AG08395 (cell line): ENCODE measurements around the gene ARAF.
"Not testable (repeated sequence)": the region's sequence is repeated elsewhere in the genome, so short reads cannot be mapped to it uniquely, and the experiment has no call there.

Experiments
- DNase-seq: peaks from one replicate; pipeline ENCODE4 v3.0.0; 2012; ENCODE audit warnings: mixed read lengths, low spot score

ARAF gene

DNA sequence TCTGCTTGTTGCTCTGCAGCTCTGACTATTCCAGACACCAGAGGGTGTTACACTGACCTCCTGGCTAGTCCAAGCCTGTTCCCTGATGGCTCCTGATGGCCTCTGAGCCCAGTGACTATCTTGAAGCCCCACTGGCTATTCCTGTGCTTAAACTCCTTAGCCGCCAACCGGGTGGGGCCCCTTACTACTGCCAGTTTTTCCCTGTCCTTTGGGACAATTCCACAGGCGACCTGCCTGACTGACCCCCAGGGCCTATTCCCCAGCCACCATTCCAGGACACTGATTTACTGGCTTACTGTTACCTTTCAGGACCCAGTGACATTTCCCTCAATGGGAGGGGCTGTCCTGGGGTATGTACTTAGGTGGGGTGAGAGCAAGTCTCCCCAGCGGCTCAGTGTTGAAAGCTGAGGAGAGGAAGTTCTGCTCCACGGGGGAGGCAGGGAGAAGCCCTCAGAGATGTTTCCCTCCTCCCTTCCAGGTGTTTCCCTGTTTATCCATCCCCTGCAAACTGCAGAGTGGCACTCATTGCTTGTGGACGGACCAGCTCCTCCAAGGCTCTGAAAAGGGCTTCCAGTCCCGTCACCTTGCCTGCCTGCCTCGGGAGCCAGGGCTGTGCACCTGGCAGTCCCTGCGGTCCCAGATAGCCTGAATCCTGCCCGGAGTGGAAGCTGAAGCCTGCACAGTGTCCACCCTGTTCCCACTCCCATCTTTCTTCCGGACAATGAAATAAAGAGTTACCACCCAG, 25.2 kb downstream of the ARAF start:
- no peak for DNase-seq

DNA sequence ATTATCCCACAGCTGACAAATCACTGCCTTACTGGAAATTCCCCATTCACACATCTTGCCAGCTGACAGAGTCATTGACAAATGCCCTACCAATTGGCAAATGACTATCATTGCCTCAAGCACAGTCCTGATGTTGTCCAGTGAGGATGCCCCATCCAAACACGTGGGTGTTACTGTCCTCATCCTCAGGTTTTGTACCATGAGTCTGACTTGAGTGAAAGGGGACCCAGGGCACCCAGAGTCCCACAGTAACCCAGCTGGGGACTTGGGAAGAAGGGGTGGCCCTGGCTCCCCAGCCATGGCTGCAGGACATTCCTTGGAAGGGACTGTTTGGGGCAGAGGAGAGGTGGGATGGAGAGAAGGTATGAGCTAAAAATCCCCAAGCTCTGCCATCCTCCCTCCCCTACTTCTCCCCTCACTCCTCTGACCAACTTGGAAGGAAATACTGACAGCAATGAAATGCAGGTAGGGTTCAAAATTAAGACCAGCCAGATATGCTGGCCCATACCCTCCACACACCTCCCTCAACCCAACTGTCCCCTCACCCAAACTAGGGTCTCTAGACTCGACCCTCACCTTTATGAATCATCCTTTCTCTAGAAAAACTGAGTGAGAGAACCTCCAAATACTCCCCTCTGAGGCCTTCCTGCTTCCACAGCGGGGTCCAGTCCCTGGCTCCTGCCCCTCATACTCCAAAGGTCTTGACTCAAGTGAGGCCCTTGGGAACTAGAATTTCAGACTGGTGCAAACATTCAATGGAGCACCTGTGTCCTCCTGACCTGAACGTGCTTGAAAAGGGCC, 26.3 kb downstream of the ARAF start:
- no peak for DNase-seq

DNA sequence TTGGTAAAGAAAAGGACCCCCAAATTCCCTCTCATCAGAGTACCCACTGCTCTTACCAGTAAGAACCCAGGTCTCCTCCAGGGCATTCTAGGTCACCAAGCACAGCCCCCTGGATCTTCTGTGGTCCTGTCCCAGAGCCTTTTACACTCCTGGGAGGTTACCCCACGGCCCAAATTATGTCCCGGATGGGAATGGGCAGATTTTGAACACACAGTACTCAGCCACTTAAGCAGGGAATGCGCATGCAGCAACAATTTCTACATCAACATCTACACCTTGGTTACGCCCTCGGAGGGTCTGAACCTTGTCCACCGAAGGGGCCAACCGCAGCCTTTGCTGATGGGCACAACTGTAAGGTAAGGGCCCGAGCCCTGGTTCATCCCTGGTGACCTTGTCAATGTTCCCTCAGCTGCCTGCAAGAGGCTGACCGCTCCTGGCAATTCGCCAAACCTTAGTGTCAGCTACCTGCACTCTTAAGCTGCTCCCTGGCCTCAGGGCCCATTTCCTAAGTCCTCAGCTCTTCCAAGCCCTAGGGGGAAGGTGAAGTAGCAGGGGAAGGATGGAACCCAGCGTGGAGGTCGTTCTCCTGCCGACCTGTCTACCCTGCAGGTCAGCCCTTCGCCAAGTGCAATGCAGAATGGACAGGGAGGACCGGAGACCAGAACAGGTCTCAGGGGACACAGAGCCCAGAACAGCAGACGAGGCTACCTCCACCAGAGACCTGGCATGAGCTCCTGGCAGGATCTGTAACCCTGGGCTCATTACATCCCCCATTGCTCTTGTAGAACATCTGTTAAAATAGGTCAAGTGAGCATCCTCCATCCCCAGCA, 27.1 kb downstream of the ARAF start:
- no peak for DNase-seq

DNA sequence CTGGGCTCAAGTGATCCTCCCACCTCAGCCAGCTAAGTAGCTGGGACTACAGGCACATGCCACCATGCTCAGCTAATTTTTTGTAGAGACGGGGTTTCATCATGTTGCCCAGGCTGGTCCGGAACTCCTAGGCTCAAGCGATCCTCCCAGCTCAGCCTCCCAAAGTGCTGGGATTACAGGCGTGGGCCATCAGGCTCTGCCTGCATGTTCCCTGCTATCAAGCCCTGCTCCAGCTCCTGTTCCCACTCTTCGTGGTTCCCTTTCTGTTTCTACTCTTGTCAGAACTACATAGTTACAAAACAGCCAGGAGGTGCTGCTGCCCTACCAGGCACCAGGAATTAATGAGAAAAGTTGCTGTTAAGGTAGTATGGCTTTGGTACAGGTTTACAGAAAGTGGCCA, 30.0 kb downstream of the ARAF start:
- DNase-seq: no peak

DNA sequence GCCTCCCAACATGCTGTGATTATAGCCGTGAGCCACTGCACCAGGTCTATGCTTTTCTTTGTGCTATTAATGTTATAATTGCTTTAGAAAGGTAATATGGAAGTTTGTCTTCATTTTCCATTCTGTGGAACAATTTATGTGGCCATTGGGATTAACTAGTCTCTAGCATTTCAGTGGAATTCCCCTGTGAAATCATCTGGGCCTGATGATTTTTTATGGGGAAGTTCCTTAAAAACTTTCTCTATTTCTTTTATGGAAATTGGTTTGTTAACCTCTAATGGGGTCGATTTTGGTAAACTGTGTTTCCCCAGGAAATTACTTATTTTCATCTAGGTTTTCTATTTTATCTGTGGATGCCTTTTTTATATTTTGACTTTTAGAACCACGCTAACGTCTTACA, 32.5 kb downstream of the ARAF start:
- DNase-seq: no peak

DNA sequence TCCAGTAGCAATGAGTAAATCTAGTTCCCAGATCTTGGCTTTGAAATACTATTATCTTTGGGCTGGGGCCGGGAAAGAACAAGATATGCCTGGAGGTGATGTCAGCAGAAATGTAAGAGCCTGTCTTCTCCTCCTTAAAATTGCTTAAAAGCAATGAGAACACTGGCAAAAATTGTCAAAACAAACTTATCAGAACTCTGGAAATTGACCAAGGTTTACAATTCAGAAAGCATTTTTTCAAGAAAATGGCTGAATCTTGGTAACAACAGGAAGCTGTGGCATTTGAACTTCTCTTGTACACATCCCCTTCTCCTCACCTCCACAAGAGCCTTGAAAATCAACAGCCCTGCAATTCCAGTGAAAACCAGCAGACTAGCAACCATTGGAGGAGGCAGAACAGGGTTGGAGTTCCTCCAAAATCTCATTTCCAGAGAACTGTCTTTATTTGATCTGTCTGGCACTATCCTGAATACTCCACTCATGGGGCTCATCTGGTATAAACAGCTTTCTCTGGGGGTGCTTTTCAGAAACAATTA, 34.8 kb downstream of the ARAF start:
- no peak for DNase-seq

DNA sequence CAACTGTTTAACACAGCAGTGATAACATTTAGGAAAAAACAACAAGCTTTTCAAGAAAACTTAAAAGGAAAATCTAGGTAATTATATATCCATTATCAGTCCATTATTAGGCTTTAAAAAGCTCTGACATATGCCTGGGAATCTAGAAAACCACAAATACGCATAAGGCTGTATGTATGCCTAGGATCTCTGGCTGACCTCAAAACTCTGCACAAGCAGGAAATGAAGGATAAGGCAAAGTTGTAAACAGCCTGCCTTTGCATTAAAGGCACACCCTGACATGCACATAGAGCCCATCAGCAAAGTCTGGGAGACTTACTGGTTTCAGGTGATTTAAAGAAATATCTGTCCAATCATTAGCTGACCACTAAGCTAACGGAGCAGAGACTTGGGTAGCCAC, 35.3 kb downstream of the ARAF start:
- DNase-seq: no peak

DNA sequence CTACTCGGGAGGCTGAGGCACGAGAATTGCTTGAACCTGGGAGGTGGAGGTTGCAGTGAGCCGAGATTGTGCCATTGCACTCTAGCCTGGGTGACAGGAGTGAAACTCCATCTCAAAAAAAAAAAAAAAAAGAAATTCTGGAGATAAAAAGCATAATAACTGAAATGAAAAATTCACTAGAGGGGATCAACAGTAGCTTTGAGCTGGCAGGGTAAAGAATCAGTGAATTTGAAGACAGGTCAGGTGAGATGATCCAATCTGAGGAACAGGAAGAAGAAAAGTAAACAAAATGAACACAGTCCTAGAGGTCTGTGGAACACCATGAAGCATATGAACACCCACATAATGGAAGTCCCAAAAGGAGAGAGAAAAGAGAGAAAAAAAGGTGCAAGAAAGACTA, 36.2 kb downstream of the ARAF start:
- DNase-seq: no peak

DNA sequence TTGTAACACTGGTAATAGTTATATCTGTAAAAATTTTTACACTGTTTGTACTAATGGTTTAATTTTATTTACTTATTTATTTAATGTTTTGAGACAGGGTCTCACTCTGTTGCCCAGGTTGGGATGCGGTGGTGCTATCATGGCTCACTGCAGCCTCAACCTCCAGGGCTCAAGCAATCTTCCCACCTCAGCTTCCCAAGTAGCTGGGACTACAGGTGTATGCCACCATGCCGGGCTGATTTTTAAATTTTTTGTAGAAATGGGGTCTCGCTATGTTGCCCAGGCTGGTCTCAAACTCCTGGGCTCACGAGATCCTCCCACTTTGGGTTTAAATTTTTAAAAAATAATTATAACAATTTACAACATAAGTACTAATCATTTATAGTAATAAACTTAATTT, 42.1 kb downstream of the ARAF start:
- DNase-seq: not testable (repeated sequence)

DNA sequence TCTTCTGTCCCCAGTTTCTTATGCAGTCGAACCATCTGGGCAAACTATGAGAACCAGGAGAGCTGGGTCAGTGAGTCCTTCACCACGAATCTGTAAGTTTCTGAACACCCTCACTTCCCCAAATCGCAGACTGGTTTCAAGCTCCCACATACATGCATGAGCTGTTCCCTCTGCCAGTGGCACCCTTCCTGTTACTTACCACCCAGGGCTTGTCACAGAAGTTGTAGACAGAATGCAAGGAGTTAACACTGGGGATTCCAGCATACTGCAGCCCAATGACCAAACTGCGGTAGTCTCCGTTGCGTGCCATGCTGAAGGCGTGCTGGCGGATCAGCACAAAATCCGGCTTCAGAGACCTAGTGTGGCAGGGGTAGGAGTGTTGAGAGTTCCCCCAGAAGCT, 44.0 kb downstream of the ARAF start:
- DNase-seq: no peak

DNA sequence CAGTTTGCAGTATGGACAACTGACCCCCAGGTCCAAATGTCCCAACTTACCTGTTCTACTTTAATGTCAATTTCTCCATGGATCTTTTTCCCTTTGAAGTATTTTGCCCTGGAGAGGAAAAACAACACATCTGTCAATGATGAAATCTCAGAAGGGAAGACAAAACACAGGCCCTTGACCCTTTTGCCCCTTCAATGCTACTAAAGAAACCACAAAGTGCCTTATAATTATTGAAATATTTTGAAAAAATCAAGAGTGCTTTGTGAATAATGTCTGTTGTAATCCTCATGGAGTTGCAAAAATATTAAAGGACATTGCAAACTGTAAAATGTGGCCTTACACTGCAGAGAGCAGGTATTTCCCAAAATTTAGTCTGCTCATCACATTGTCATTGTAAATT, 46.1 kb downstream of the ARAF start:
- no peak for DNase-seq

DNA sequence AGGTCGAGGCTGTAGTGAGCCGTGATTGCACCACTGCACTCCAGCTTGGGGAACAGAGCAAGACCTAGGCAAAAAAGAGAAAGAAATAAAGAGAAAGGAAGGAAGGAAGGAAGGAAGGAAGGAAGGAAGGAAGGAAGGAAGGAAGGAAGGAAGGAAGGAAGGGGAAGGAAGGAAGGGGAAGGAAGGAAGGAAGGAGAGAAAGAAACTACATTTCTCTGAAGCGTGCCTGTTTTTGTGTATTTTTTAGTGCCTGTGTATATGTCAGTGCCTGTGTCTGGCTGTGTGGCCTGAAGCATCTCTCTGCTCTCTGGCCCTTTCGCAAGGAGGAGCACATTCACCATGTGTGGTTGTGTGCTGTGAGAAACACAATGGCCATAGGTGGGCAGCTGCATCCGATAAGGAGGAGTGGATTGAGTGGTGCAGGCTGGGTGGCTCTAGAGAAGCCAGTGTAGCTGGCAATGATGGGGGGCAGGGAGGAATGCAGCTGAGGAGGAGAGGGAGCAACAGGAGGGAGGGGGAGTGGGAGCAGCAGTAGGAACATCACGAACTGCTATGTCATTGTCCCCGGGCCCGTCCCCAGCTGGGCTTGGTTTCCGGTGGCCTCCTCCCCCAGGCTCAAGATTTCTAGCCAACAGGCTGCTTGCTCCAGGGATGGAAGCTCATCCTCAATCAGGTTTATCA, 47.3 kb downstream of the ARAF start:
- DNase-seq: no peak

DNA sequence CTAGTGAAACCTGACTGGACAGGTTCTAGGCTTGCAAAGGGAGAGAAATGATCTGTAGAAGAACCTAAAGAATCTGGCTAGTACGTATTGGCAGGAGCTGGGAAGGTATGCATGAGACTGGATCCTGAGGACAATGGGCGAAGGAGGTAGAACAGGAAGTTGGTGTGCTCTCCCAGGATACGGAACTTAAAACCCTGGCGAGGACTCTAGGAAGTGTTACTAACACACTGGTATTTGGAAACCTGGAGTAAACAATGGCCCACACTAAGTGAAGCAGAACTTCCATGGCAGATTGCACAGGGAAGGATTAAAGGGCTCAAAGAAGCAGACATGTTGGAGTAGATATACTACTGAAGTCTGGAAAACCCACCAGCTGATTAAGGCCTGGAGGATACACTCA, 49.5 kb downstream of the ARAF start:
- no peak for DNase-seq

DNA sequence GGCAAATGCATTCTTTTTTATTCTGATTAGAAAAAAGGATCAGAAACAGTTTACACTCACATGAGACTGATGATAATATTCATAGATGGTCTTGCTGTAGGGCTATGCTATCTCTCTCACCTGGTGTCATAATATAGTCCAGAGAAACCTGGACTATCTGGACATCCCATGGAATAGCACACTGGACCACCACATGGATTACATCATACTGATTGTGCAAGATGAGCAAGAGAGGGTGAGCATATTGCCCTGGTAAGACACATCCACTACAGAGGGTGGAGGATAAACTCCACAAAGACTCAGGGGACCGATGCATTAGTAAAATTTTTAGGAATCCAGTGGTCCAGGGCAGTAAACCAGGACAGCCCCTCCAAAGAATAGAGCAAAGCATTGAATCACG, 50.5 kb downstream of the ARAF start:
- no peak for DNase-seq

DNA sequence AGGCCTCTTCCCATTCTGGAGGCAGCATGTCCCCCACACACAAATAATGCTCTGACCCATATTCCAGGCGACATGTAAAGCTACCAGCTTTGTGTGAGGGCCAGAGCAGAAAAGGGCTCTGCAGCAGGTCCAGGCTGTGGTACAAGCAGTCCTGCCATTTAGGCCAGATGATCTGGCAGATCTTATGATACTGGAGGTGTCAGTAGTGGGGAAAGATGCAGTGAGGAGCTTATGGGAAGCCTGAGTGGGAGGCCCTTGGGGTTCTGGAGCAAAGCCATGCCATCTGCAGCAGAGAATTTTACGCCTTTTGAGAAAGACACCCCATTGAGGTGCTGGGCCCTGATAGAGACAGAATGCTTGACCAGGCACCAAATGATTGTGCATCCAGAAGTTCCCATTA, 50.9 kb downstream of the ARAF start:
- no peak for DNase-seq

DNA sequence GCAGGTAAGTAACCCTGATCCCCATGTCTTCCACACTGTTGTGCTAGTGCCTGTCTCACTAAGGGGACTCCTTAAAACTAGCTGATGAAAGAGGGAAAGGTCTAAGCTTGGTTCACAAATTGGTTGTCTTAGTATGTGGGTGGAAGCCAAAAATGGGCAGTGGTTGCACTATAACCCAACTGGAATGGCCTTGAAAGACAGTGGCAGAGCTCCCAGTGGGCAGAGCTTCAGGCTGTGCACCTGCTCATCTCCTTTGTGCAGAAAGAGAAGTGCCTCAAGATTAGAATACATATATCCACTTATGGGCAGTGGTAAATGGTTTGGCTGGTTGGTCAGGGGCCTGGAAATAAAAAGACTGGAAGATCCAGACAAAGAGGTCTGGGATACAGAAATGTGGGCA, 51.4 kb downstream of the ARAF start:
- DNase-seq: no peak

DNA sequence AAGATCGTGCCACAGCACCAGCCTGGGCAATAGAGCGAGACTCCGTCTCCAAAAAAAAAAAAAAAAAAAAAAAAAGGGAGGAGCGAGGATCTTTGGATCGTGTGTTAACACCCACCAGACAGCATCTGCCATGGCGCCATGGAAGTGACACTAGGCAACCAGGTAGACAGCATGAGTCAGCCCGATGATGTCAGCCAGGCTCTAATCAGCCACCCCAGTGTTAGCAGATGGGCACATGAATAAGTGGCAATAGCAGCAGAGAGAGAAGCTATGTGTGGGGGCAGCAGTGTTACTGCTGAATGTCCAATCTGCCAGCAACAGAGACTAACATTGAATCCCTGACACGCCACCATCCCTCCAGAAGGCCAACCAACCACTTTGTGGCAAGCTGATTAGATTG, 52.1 kb downstream of the ARAF start:
- no peak for DNase-seq

DNA sequence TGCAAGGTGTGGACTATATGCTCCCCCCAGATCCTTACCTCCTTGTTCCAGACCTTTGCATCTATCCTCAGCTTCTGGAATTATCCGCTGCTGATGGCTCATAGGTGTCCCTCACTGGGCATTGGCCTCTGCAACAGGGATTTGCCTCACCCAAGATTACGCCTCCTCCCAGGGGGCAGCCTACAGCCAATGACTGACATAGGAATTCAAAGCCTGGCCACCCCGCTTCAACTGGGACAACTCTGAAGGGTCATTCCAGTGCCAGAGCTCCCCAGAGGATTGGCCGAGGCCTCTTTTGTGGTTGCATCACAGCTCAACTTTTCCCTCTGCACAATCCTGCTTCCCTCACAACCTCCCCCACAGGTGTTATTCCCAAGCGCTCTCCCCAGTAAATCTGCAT, 53.6 kb downstream of the ARAF start:
- DNase-seq: no peak

DNA sequence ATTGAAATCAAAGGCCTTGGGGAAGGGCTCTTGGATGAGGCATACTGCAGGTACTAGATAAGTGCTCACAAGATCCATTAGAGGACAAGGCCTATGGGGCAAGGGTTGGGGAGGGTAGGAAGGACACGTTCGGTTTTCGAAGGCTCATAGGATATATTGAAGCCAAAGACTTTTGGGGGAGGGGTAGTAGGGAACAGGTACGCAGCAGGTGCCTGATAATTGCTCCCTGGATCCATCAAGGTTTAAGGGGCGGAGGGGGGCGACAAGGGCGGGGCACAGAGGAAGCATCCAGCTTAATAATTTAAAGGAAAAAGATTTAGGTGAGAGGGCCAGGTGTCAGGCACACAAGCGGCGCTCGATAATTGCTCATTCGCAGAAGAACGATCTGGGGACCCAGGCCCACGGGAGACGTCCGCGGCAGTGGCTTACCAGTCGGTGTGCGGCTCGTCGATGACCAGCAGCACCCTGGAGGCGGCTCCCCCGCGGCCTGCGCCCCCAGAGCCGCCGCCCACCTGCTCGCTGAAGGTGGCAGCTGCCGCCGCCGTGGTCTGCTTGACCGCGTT, 58.0 kb downstream of the ARAF start:
- no peak for DNase-seq

DNA sequence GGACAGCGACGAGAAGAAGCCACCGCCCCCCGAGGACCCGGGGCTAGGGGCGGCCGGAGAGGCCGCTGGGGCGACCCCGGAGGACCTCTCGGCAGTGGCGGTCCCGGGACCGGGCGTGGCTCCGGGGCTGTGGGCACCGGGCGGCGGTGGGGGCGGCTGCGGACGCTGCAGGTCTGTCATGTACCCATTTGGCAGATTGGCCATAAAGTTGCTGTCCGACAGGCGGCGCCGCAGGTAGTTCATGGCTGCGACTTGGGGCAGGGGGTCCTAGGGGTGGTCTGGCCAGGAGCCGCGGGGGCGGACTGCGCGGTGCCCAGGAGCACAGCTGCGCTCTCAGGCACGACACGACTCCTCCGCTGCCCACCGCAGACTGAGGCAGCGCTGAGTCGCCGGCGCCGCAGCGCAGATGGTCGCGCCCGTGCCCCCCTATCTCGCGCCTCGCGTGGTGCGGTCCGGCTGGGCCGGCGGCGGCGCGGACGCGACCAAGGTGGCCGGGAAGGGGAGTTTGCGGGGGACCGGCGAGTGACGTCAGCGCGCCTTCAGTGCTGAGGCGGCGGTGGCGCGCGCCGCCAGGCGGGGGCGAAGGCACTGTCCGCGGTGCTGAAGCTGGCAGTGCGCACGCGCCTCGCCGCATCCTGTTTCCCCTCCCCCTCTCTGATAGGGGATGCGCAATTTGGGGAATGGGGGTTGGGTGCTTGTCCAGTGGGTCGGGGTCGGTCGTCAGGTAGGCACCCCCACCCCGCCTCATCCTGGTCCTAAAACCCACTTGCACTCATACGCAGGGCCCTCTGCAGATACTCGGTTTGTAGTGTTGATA, 58.7 kb downstream of the ARAF start, which contains the start of gene SYN1:
Gene SYN1 (minus strand): TSS at position 372 of the 817 bp plus-strand sequence. CDS start 129 bp downstream, at position 243.
- DNase-seq: peak; percentile 88

DNA sequence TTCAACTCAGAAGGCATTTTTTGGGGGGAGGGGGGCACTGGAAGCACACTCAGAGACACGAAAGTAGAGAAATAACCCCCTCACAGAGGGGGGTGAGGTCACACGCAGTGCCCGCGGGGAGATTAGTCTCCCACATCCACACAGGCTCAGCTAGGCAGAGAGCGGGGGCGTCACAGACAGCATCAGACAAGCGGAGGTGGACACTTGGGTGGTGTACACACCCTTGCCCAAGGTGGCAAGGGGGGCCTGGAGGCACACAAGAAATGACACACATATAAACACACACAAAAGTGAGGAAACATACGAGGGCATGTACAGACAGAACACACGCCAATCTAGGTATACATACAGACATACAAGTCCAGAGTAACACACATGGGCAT, 59.3 kb downstream of the ARAF start:
- no peak for DNase-seq
